Measurements from ENCODE around the gene JMJD1C. TPM values are rescaled to one million over a fixed set of nuclear protein-coding genes. Genes with fewer than 3 reads are reported as not detected.
"Not testable (repeated sequence)": the region's sequence is repeated elsewhere in the genome, so short reads cannot be mapped to it uniquely, and the experiment has no call there.

JMJD1C gene
- total RNA-seq, 2 experiments from 2014 or later = 54.1 to 56.6 TPM

- Mint-ChIP-seq H3K4me3 (no peak overlapping the region), H3K9me3 (no peaks in the 10 kb centered on the region)
These were observed 31.5 kb upstream of the JMJD1C start for GRCh38 chr10:63497321-63497720.

GRCh38 chr10:63496561-63496960, 30.8 kb upstream of the JMJD1C start:
- Mint-ChIP-seq H3K4me1 (ENCODE audit: low read depth) (peaks cover 18% of the 10 kb centered on the region), H3K4me3 (no peak overlapping the region), H3K27me3 (ENCODE audit: low read depth) (no peaks in the 10 kb centered on the region), H3K36me3 (ENCODE audit: low read depth) (peaks cover 9% of the 10 kb centered on the region), H3K9me3 (no peaks in the 10 kb centered on the region), H3K27ac (no peak overlapping the region)
- no peak for DNase-seq
- intact Hi-C loops (cut with micrococcal nuclease) = no loop called here
- CTCF ChIA-PET = interaction anchor here (0.6 kb wide), 1 partner anchor 77 kb away, joined by 3 read pairs; no protein-coding TSS in a partner anchor

More at GRCh38 chr10:63497321-63497720, 31.5 kb upstream of the JMJD1C start:
- DNase-seq = no peak
- Mint-ChIP-seq H3K36me3 (ENCODE audit: low read depth) (peaks cover 10% of the 10 kb centered on the region), H3K4me1 (ENCODE audit: low read depth) (peaks cover 13% of the 10 kb centered on the region), H3K27me3 (ENCODE audit: low read depth) (no peaks in the 10 kb centered on the region), H3K27ac (no peak overlapping the region)
- intact Hi-C loops (cut with micrococcal nuclease) = no loop called here
- CTCF ChIA-PET = no interaction called here

- Mint-ChIP-seq H3K4me1 (ENCODE audit: low read depth) (peaks cover 20% of the 10 kb centered on the region), H3K9me3 (no peaks in the 10 kb centered on the region), H3K27ac (no peak overlapping the region), H3K4me3 (no peak overlapping the region), H3K27me3 (ENCODE audit: low read depth) (no peaks in the 10 kb centered on the region), H3K36me3 (ENCODE audit: low read depth) (peaks cover 3% of the 10 kb centered on the region)
- DNase-seq = no peak
- intact Hi-C loops (cut with micrococcal nuclease) = no loop called here
- CTCF ChIA-PET = interaction anchor here (1.1 kb wide), 1 partner anchor 13 kb away, joined by 4 read pairs; no protein-coding TSS in a partner anchor
These were observed 29.2 kb upstream of the JMJD1C start for GRCh38 chr10:63494951-63495350.

- no peak for DNase-seq
- intact Hi-C loops (cut with micrococcal nuclease) = no loop called here
- no peaks in the 10 kb centered on the region for H3K9me3 Mint-ChIP-seq
- H3K27ac Mint-ChIP-seq = no peak overlapping the region
- no peaks in the 10 kb centered on the region for H3K27me3 Mint-ChIP-seq (ENCODE audit: low read depth)
- H3K4me3 Mint-ChIP-seq = no peak overlapping the region
- H3K4me1 Mint-ChIP-seq (ENCODE audit: low read depth) = peaks cover 24% of the 10 kb centered on the region
- CTCF ChIA-PET = interaction anchor here (0.6 kb wide), 1 partner anchor 14 kb away, joined by 3 read pairs; no protein-coding TSS in a partner anchor
- H3K36me3 Mint-ChIP-seq (ENCODE audit: low read depth) = peaks cover 3% of the 10 kb centered on the region
These were observed 27.2 kb upstream of the JMJD1C start for GRCh38 chr10:63493004-63493403.

- H3K27me3 Mint-ChIP-seq (ENCODE audit: low read depth); intact Hi-C loops (cut with micrococcal nuclease); H3K36me3 Mint-ChIP-seq (ENCODE audit: low read depth); CTCF ChIA-PET; DNase-seq; H3K9me3 Mint-ChIP-seq; H3K4me3 Mint-ChIP-seq; H3K27ac Mint-ChIP-seq: not testable (repeated sequence)
- peaks cover 23% of the 10 kb centered on the region for H3K4me1 Mint-ChIP-seq (ENCODE audit: low read depth)
These were observed 26.5 kb upstream of the JMJD1C start for GRCh38 chr10:63492317-63492690.

GRCh38 chr10:63491588-63492316, 26.0 kb upstream of the JMJD1C start:
- no peak overlapping the region for H3K4me3 Mint-ChIP-seq
- no peak for DNase-seq
- intact Hi-C loops (cut with micrococcal nuclease) = no loop called here
- no peaks in the 10 kb centered on the region for H3K9me3 Mint-ChIP-seq
- CTCF ChIA-PET = interaction anchor here (0.6 kb wide), 1 partner anchor 27 kb away, joined by 7 read pairs; no protein-coding TSS in a partner anchor
- no peak overlapping the region for H3K27ac Mint-ChIP-seq
- peaks cover 20% of the 10 kb centered on the region for H3K4me1 Mint-ChIP-seq (ENCODE audit: low read depth)
- H3K36me3 Mint-ChIP-seq (ENCODE audit: low read depth) = peaks cover 2% of the 10 kb centered on the region
- no peaks in the 10 kb centered on the region for H3K27me3 Mint-ChIP-seq (ENCODE audit: low read depth)

- CTCF ChIA-PET = interaction anchor here (0.6 kb wide), 2 partner anchors 11 to 23 kb away, joined by 3 to 4 read pairs; no protein-coding TSS in a partner anchor
- Mint-ChIP-seq H3K27me3 (ENCODE audit: low read depth) (no peaks in the 10 kb centered on the region), H3K9me3 (no peaks in the 10 kb centered on the region), H3K36me3 (ENCODE audit: low read depth) (no peaks in the 10 kb centered on the region), H3K4me3 (no peak overlapping the region), H3K4me1 (ENCODE audit: low read depth) (peaks cover 16% of the 10 kb centered on the region), H3K27ac (no peak overlapping the region)
- intact Hi-C loops (cut with micrococcal nuclease) = no loop called here
- DNase-seq = no peak
These were observed 24.1 kb upstream of the JMJD1C start for GRCh38 chr10:63489838-63490237.

GRCh38 chr10:63487990-63488389, 22.2 kb upstream of the JMJD1C start:
- CTCF ChIA-PET = no interaction called here
- Mint-ChIP-seq H3K27ac (no peak overlapping the region), H3K36me3 (ENCODE audit: low read depth) (no peaks in the 10 kb centered on the region), H3K4me3 (no peak overlapping the region), H3K27me3 (ENCODE audit: low read depth) (no peaks in the 10 kb centered on the region), H3K4me1 (ENCODE audit: low read depth) (peaks cover 18% of the 10 kb centered on the region), H3K9me3 (no peaks in the 10 kb centered on the region)
- no peak for DNase-seq
- intact Hi-C loops (cut with micrococcal nuclease) = no loop called here

GRCh38 chr10:63483983-63484382, 18.2 kb upstream of the JMJD1C start:
- no peaks in the 10 kb centered on the region for H3K9me3 Mint-ChIP-seq
- H3K27me3 Mint-ChIP-seq (ENCODE audit: low read depth) = no peaks in the 10 kb centered on the region
- DNase-seq = no peak
- intact Hi-C loops (cut with micrococcal nuclease) = no loop called here
- H3K4me1 Mint-ChIP-seq (ENCODE audit: low read depth) = peaks cover 20% of the 10 kb centered on the region
- CTCF ChIA-PET = no interaction called here
- H3K4me3 Mint-ChIP-seq = no peak overlapping the region
- H3K27ac Mint-ChIP-seq = no peak overlapping the region
- no peaks in the 10 kb centered on the region for H3K36me3 Mint-ChIP-seq (ENCODE audit: low read depth)

GRCh38 chr10:63481815-63482421, 16.1 kb upstream of the JMJD1C start:
- Mint-ChIP-seq H3K36me3 (ENCODE audit: low read depth) (no peaks in the 10 kb centered on the region), H3K4me1 (ENCODE audit: low read depth) (peaks cover 27% of the 10 kb centered on the region), H3K27ac (no peak overlapping the region)

GRCh38 chr10:63480237-63480636, 14.5 kb upstream of the JMJD1C start:
- peaks cover 29% of the 10 kb centered on the region for H3K4me1 Mint-ChIP-seq (ENCODE audit: low read depth)
- no peaks in the 10 kb centered on the region for H3K27me3 Mint-ChIP-seq (ENCODE audit: low read depth)
- no peak for DNase-seq
- H3K4me3 Mint-ChIP-seq = no peak overlapping the region
- CTCF ChIA-PET = interaction anchor here (0.6 kb wide), 1 partner anchor 14 kb away, joined by 3 read pairs; no protein-coding TSS in a partner anchor
- no peaks in the 10 kb centered on the region for H3K9me3 Mint-ChIP-seq
- peaks cover 3% of the 10 kb centered on the region for H3K36me3 Mint-ChIP-seq (ENCODE audit: low read depth)
- intact Hi-C loops (cut with micrococcal nuclease) = no loop called here
- H3K27ac Mint-ChIP-seq = no peak overlapping the region

More at GRCh38 chr10:63481815-63482421, 16.1 kb upstream of the JMJD1C start:
- intact Hi-C loops (cut with micrococcal nuclease) = no loop called here
- DNase-seq = no peak
- no peaks in the 10 kb centered on the region for H3K9me3 Mint-ChIP-seq
- CTCF ChIA-PET = interaction anchor here (1.5 kb wide), 1 partner anchor 12 kb away, joined by 4 read pairs; no protein-coding TSS in a partner anchor
- no peaks in the 10 kb centered on the region for H3K27me3 Mint-ChIP-seq (ENCODE audit: low read depth)
- H3K4me3 Mint-ChIP-seq = no peak overlapping the region

- Mint-ChIP-seq H3K27me3 (ENCODE audit: low read depth) (no peaks in the 10 kb centered on the region), H3K4me3 (no peak overlapping the region), H3K4me1 (ENCODE audit: low read depth) (peaks cover 30% of the 10 kb centered on the region), H3K36me3 (ENCODE audit: low read depth) (peaks cover 3% of the 10 kb centered on the region), H3K27ac (no peak overlapping the region), H3K9me3 (no peaks in the 10 kb centered on the region)
- CTCF ChIA-PET = interaction anchor here (0.6 to 1.1 kb wide), 3 partner anchors 11 to 265 kb away, joined by 3 to 4 read pairs (median 3); no protein-coding TSS in a partner anchor
- no peak for DNase-seq
- intact Hi-C loops (cut with micrococcal nuclease) = no loop called here
These were observed 12.8 kb upstream of the JMJD1C start for GRCh38 chr10:63478564-63478963.
